Measurements from ENCODE around the gene UBE2D2.

UBE2D2 gene

DNA sequence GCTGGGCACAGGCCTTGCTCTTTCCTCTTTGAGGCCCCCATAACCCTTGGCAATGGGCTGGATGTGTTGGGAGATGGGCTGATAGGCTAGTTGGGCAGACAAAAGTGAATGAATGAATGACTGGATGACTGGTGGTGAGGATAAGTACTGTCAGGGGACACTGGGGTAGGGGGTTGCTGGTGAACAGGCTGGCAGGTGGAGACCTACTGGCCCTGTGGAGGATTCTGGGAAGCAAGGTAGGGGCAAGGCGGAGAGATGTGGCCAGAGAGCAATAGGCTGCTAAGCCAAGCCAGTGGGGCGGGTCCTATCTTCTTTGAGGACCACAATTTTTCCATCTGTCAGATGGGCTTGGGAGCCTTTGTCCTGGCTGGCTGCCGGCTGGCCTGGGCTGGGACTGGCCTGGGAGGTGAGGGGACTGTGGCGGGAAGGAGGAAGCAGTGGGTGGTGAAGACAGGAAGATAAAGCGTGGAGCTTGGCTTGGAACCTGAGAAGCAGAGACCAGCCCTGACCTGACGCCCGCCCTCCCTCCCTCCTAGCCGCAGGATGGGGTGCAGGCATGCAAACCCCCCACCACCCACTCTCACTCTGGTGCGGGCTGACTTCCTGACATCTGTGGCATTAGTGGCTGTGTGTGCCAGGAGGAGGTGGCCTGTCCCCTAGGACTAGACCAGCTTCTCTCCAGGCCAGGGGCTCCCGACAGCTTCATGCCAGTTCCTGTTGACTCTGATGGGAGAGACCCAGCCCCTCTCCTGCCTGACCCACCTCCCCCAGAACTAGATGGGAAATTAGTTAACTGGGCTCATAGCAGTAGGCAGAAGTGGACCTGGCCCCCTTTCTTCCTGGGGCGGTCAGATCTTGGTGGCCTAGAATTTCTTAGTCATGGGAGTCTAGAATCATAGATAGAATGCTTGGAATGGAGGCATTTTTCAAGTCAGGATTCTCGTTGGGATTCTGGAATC lies 96.5 kb downstream of the UBE2D2 start:
- DNase-seq (ENCODE audit: insufficient read length, low spot score) (no peak), FAIRE-seq (peak; percentile 23)
- TF ChIP-seq SPI1 (IDR thresholded peaks at IDR 0.05; ENCODE audit: low read depth, low read length) (no peak), POLR2AphosphoS5 (IDR thresholded peaks at IDR 0.05; ENCODE audit: low read depth, low read length) (no peak), POLR2A (IDR thresholded peaks at IDR 0.05; ENCODE audit: low read depth, low read length) (no peak), TAF1 (IDR thresholded peaks at IDR 0.05; ENCODE audit: low read depth, low read length) (no peak), POU2F2 (IDR thresholded peaks at IDR 0.05; ENCODE audit: low read depth, low read length) (no peak), PAX5 (IDR thresholded peaks at IDR 0.05; ENCODE audit: insufficient read depth, low read length, severe bottlenecking) (no peak)

DNA sequence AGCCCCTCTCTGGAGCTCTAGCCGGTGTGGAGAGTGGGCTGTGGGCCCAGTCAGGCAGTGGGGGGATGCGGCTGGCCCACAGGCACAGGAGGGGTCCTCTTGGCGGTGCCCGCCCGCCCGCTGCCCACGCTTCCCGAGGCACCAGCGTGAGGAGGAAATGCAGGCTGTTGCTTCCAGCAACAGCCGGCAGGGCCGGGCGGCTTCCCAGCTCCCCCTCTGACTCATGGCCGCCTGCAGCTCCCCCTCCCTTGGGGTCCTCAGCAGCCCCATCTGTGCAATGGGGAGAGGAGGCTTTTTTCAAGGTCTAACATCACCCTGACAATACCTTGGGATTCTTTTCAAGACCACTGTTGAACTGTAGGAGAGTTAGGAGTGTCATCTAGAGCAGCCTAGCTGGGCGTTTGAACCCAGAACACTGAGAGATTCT lies 97.4 kb downstream of the UBE2D2 start:
- TF ChIP-seq PAX5 (IDR thresholded peaks at IDR 0.05; ENCODE audit: insufficient read depth, low read length, severe bottlenecking) (no peak), POU2F2 (IDR thresholded peaks at IDR 0.05; ENCODE audit: low read depth, low read length) (no peak), TAF1 (IDR thresholded peaks at IDR 0.05; ENCODE audit: low read depth, low read length) (no peak), SPI1 (IDR thresholded peaks at IDR 0.05; ENCODE audit: low read depth, low read length) (no peak), POLR2AphosphoS5 (IDR thresholded peaks at IDR 0.05; ENCODE audit: low read depth, low read length) (no peak), POLR2A (IDR thresholded peaks at IDR 0.05; ENCODE audit: low read depth, low read length) (no peak)
- DNase-seq (ENCODE audit: insufficient read length, low spot score) (no peak), FAIRE-seq (no peak)

GRCh38 chr5:139658928-139659667 lies 98.0 kb downstream of the UBE2D2 start:
- FAIRE-seq (peak; percentile 50), DNase-seq (ENCODE audit: insufficient read length, low spot score) (no peak)
- TF ChIP-seq PAX5 (IDR thresholded peaks at IDR 0.05; ENCODE audit: insufficient read depth, low read length, severe bottlenecking) (no peak), POU2F2 (IDR thresholded peaks at IDR 0.05; ENCODE audit: low read depth, low read length) (no peak), POLR2A (IDR thresholded peaks at IDR 0.05; ENCODE audit: low read depth, low read length) (no peak), TAF1 (IDR thresholded peaks at IDR 0.05; ENCODE audit: low read depth, low read length) (no peak), SPI1 (IDR thresholded peaks at IDR 0.05; ENCODE audit: low read depth, low read length) (no peak), POLR2AphosphoS5 (IDR thresholded peaks at IDR 0.05; ENCODE audit: low read depth, low read length) (no peak)

- no peak for FAIRE-seq
- no peak for DNase-seq (ENCODE audit: insufficient read length, low spot score)
- TF ChIP-seq POLR2AphosphoS5 (IDR thresholded peaks at IDR 0.05; ENCODE audit: low read depth, low read length) (no peak), PAX5 (IDR thresholded peaks at IDR 0.05; ENCODE audit: insufficient read depth, low read length, severe bottlenecking) (no peak), TAF1 (IDR thresholded peaks at IDR 0.05; ENCODE audit: low read depth, low read length) (no peak), POU2F2 (IDR thresholded peaks at IDR 0.05; ENCODE audit: low read depth, low read length) (no peak), SPI1 (IDR thresholded peaks at IDR 0.05; ENCODE audit: low read depth, low read length) (no peak), POLR2A (IDR thresholded peaks at IDR 0.05; ENCODE audit: low read depth, low read length) (no peak)
Observed at GRCh38 chr5:139659695-139660101, 98.6 kb downstream of the UBE2D2 start.

- no peak for TF ChIP-seq TAF1 (IDR thresholded peaks at IDR 0.05; ENCODE audit: low read depth, low read length)
- no peak for TF ChIP-seq POU2F2 (IDR thresholded peaks at IDR 0.05; ENCODE audit: low read depth, low read length)
- no peak for TF ChIP-seq POLR2AphosphoS5 (IDR thresholded peaks at IDR 0.05; ENCODE audit: low read depth, low read length)
- TF ChIP-seq PAX5 (IDR thresholded peaks at IDR 0.05; ENCODE audit: insufficient read depth, low read length, severe bottlenecking), result no peak
- TF ChIP-seq POLR2A (IDR thresholded peaks at IDR 0.05; ENCODE audit: low read depth, low read length), result no peak
- DNase-seq (ENCODE audit: insufficient read length, low spot score) (no peak), FAIRE-seq (peak; percentile 26)
Observed at GRCh38 chr5:139660105-139660922, 99.2 kb downstream of the UBE2D2 start.

- DNase-seq (ENCODE audit: insufficient read length, low spot score), result no peak
- peak; percentile 75 for FAIRE-seq
- TF ChIP-seq SPI1 (IDR thresholded peaks at IDR 0.05; ENCODE audit: low read depth, low read length), result peak; percentile 17; the same call in 1 of the 2 replicates
- TF ChIP-seq POU2F2 (IDR thresholded peaks at IDR 0.05; ENCODE audit: low read depth, low read length), result no peak
Observed at GRCh38 chr5:139660923-139661814, 100.0 kb downstream of the UBE2D2 start.

DNA sequence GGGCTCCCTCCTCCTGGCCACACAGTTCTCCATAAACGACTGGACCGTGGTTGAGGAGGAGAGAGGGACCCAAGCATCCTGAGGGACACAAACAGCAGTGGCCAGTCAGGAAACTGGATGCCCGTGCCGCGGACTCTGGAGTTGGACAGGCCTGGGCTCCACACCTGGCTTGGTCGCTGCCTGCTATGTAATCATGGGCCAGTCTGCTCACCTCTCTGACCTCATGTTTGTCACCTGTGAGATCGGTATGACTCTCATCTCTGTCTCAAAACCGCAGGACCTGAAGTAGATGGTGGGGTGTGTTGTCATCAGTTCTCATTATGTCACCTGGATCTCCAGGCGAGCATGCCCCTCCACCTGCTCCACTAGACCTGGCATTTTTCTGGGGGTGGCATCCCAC lies 101.5 kb downstream of the UBE2D2 start:
- FAIRE-seq, result peak; percentile 57
- TF ChIP-seq SPI1 (IDR thresholded peaks at IDR 0.05; ENCODE audit: low read depth, low read length) (no peak), POLR2A (IDR thresholded peaks at IDR 0.05; ENCODE audit: low read depth, low read length) (no peak), PAX5 (IDR thresholded peaks at IDR 0.05; ENCODE audit: insufficient read depth, low read length, severe bottlenecking) (no peak), POU2F2 (IDR thresholded peaks at IDR 0.05; ENCODE audit: low read depth, low read length) (no peak), POLR2AphosphoS5 (IDR thresholded peaks at IDR 0.05; ENCODE audit: low read depth, low read length) (no peak), TAF1 (IDR thresholded peaks at IDR 0.05; ENCODE audit: low read depth, low read length) (no peak)

More for the DNA sequence above, 101.5 kb downstream of the UBE2D2 start:
- DNase-seq (ENCODE audit: insufficient read length, low spot score), result no peak

All from GM12891 (cell line).